Measurements from ENCODE around the gene HS6ST3.
"Not testable (repeated sequence)": the region's sequence is repeated elsewhere in the genome, so short reads cannot be mapped to it uniquely, and the experiment has no call there.

Gene HS6ST3

GRCh38 chr13:96728463-96728862 is 638.6 kb downstream of the HS6ST3 start:
- no peak for DNase-seq (ENCODE audit: low read depth in 2 of 2)

GRCh38 chr13:96730676-96731075 is 640.8 kb downstream of the HS6ST3 start:
- no peak for DNase-seq (ENCODE audit: low read depth in 2 of 2)

- DNase-seq (ENCODE audit: low read depth in 2 of 2) = no peak
These were observed 644.6 kb downstream of the HS6ST3 start for GRCh38 chr13:96734499-96734898.

- DNase-seq (ENCODE audit: low read depth in 2 of 2) = no peak
These were observed 651.9 kb downstream of the HS6ST3 start for GRCh38 chr13:96741779-96742178.

DNA sequence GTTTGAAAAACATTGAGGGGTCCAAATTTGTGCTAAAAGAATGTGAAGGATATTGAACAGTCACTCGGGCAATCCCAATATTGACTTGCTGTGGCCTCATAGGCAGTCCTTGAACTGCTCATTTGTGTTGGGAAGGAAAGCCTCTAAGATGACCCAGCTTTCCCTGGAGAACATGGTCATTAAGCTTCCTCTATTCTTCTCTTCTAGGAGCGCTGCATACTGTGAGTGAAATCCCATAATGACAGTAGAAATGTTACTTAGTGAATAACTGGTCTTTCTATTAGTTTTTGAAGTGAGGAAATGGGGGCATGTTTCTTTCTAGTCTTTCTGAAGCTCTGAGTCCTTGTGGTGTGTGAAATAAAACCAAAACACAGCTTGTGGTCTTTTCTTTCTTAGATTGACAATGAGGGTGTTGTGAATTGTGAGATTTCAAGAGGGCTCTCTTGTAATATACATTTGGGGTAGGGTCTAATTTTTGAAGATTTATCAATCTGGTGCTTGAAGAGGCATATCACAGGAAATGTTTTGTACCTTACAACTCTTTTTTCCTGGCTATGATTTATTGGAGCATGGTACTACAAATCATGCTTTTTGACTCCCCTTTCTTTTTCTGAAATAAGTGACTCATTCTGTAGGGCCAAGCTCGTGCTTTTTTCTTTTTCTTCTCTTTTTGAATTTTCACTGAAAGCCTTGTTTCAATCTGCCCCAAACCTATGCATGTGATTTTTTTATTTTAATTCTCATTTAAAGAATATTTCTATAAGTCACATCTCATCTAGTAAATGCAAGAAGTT is 653.6 kb downstream of the HS6ST3 start:
- no peak for DNase-seq (ENCODE audit: low read depth in 2 of 2)

DNA sequence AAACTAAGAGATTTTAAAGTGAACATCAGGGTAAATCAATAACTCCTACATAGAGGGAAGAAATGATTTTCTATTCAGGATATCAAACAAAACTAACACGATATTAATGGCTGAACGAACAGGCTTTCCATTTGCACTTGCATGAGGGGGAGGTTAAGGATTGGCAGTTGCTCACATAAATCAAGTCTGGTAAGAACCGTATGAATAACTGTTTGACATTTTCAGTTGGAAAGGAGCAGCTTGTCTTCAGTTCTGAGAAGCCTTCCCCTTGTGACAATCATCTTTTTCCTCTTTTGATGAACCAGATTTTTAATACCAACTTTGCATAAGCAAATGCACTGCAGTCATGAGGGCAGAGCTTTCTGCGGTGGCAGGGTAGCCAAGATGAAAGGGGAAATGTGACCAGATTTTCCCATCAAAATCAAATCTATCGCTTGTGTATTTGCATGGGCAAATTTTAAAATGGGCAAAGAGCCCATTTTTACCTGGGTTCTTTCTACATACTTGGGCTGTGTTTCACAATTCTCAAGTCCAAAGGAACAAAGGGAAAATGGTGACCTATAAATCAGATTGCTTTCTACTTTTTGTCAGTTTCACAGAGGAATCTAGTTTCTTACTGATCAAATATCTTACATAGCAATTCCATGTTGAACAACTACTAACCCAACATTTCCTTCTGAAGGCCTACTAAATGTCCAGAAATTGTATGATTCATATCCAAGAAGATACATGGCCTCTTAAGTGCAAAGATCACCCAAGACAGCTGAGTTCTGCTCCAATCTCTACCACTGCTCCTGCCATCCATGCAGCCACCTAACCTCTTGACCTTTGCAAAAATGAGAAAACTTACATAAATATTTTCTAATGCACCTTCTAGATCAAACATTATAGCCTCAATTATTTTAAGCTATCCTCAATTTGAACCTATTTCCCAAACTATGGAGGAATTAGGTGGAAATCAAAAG is 654.7 kb downstream of the HS6ST3 start:
- no peak for DNase-seq (ENCODE audit: low read depth in 2 of 2)

DNA sequence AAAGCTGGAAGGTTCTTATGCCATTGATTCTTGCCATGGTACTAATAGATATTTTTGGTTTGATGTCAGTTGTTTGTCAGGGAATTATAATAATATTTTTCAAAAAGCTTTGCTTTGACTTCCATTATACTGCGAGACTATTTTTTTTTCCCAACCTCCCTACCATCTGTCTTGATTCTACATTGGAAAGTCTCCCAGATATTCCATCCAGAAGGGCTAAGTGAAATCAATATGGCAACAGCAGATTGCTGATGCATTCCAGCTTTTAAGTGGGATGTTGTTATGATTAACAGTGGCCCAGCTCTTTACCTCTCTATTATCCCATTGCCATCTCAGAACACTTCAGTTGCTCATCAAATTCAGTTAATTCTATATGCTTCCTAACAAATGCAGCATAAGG is 657.0 kb downstream of the HS6ST3 start:
- no peak for DNase-seq (ENCODE audit: low read depth in 2 of 2)

- no peak for DNase-seq (ENCODE audit: low read depth in 2 of 2)
These were observed 659.9 kb downstream of the HS6ST3 start for GRCh38 chr13:96749825-96750224.

DNA sequence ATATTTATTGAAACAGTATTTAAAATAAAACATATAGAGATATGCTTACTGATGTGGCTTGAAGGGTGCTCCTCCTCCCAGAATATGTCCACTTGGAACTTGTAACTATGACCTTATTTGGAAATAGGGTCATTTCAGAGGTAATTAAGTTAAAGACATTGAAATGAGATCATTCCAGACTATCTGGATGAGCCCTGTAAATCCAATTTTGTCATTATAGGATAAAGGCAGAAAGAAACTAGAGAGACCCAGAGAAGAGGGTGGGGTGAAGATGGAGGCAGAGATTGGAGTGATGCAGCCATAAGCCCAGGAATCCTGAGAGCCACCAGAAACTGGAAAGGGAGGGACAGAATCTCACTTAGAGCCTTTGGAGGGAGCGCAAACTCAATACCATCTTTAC is 661.2 kb downstream of the HS6ST3 start:
- DNase-seq (ENCODE audit: low read depth in 2 of 2) = no peak

DNA sequence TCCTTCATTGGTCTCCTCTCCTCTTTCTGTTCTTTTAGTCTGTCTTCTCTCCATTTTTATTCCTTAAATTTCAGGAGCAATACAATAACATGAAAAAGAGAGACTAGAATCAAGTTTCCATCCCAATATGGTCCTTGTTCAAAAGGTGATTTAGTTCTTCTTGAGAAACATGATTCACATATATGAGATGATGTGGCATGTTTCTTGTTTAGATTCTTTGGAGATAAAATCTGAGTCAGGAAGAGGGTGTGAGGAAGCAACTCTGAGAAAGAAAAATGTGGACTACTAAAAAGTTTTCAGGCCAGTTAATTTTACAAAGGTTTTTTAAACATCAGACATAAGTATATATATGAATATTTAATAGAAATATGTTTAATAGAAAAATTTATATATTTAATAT is 673.0 kb downstream of the HS6ST3 start:
- DNase-seq (ENCODE audit: low read depth in 2 of 2) = no peak

DNA sequence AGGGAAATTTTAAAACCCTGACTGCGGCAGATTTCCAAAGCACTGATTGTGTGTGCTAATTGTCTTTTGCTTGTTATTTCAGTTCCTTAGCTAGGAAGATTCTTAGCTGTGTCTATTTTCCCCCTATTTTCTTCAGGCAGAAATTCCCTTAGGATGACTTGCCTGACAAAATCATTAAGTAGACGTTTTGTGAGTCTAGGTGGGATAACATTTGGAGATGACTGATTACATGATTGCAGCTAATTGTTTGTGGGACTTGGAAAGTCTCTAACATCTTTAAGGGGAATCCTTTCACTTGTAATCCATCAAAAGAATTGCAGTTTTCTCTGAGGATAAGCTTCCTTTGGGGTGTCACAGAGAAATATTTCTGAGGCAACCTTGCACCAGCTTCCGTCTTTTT is 676.4 kb downstream of the HS6ST3 start:
- no peak for DNase-seq (ENCODE audit: low read depth in 2 of 2)

- no peak for DNase-seq (ENCODE audit: low read depth in 2 of 2)
These were observed 678.6 kb downstream of the HS6ST3 start for GRCh38 chr13:96768524-96768923.

DNA sequence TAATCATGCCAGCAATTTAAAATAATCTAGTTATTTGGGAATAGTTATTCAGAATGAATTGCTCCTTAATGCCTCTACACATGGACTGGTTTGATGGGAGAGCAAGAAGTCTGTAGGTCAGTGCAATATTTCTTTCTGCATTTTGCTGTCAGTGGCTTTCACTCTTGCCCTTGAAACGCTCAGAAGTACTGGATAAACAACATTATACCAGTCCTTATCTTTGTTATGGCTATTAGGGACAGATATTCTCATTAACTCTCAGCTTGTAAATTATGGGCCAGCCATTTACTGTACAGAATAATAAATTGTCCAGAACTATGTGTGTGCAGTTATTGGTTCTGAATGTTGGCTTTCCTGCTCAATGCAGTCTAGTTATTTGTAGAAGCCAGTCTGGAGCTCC is 680.0 kb downstream of the HS6ST3 start:
- DNase-seq (ENCODE audit: low read depth in 2 of 2) = no peak

- DNase-seq (ENCODE audit: low read depth in 2 of 2) = no peak
These were observed 681.8 kb downstream of the HS6ST3 start for GRCh38 chr13:96771486-96772367.

GRCh38 chr13:96772426-96772825 is 682.5 kb downstream of the HS6ST3 start:
- no peak for DNase-seq (ENCODE audit: low read depth in 2 of 2)

DNA sequence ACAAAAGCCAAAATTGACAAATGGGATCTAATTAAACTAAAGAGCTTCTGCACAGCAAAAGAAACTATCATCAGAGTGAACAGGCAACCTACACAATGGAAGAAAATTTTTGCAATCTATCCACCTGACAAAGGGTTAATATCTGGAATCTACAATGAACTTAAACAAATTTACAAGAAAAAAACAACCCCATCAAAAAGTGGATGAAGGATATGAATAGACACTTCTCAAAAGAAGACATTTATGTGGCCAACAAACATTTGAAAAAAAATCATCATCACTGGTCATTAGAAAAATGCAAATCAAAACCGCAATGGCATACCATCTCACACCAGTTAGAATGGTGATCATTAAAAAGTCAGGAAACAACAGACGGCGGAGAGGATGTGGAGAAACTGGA is 688.4 kb downstream of the HS6ST3 start:
- DNase-seq (ENCODE audit: low read depth in 2 of 2) = not testable (repeated sequence)

GRCh38 chr13:96779691-96780090 is 689.8 kb downstream of the HS6ST3 start:
- DNase-seq (ENCODE audit: low read depth in 2 of 2) = no peak

DNA sequence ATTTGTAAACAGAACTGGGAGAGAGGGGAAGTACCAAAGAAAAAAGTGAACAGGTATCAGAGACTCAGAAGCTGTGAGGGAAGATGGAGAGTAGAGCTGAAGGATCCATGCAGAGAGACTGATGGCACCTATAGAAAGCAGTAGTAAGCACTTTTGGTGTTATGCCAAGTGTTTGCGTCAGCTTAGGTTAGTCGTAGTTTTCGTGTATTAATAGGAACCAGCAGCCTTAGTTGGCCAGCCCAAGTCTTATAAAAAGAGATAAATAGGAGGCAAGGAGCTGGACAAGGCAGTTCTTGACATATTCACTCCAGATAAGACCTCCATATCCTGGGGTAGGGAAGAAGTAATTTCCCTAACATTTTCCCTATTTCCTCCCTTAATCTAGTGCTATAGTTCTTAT is 690.2 kb downstream of the HS6ST3 start:
- DNase-seq (ENCODE audit: low read depth in 2 of 2) = no peak

- DNase-seq (ENCODE audit: low read depth in 2 of 2) = no peak
These were observed 691.2 kb downstream of the HS6ST3 start for GRCh38 chr13:96781141-96781540.

GRCh38 chr13:96782186-96782585 is 692.3 kb downstream of the HS6ST3 start:
- DNase-seq (ENCODE audit: low read depth in 2 of 2) = no peak

GRCh38 chr13:96783057-96783456 is 693.1 kb downstream of the HS6ST3 start:
- DNase-seq (ENCODE audit: low read depth in 2 of 2) = no peak

DNA sequence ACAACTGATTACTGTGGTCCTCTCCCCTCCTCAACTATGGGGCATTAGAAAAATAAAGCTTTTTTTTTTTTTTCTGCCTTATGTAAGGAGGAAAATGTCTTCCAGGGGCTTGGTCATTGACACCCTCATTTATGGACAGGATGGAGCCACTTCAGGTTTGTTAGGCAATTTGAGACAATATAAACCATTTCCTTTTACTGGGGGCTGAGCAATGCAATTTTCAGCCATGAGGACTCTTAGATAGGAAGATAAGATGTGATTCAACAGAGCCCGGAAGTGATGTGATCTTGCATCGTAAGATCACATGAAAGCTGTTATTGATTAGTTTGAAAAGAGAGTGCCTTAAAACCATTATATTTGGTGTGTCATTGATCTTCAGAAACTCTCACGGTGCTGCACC is 693.6 kb downstream of the HS6ST3 start:
- DNase-seq (ENCODE audit: low read depth in 2 of 2) = no peak
